Esophagus muscularis mucosa (tissue), 4 donors: ENCODE data around the gene CYFIP2.

Source experiments
- CTCF ChIP-seq, 3 experiments: fragments of 200-600 bp in 2 of 3; fragments of 450-650 bp in 1 of 3; sonication (generic) in 2 of 3; IDR thresholded peaks; one replicate each; pipeline ENCODE4 v1.5.1; 2017 to 2019; ENCODE audit warnings: antibody characterized with exemption in 3 of 3, mild to moderate bottlenecking in 2 of 3, moderate library complexity in 1 of 3
- EP300 ChIP-seq: sonication (generic); formaldehyde crosslinking; IDR thresholded peaks from one replicate; pipeline ENCODE4 v1.6.1; 2017; ENCODE audit warnings: antibody characterized with exemption
- POLR2A ChIP-seq: fragments of 450-650 bp; IDR thresholded peaks from one replicate; pipeline ENCODE4 v1.6.1; 2017; ENCODE audit warnings: antibody characterized with exemption, moderate library complexity, mild to moderate bottlenecking, low read depth
- POLR2AphosphoS5 ChIP-seq, 2 donors: sonication (generic); formaldehyde crosslinking; IDR thresholded peaks; one replicate each; pipeline ENCODE4 v1.6.1; 2017; ENCODE audit warnings: antibody characterized with exemption in 2 of 2

GRCh38 chr5:157311595-157311994 lies 45.7 kb downstream of the CYFIP2 start:
- no peak for TF ChIP-seq CTCF (IDR thresholded peaks at IDR 0.05)
- no peak for TF ChIP-seq POLR2AphosphoS5 (IDR thresholded peaks at IDR 0.05)
- no peak for TF ChIP-seq EP300
- no peak for TF ChIP-seq POLR2A
